ENCODE results near the gene OST4.

DNA sequence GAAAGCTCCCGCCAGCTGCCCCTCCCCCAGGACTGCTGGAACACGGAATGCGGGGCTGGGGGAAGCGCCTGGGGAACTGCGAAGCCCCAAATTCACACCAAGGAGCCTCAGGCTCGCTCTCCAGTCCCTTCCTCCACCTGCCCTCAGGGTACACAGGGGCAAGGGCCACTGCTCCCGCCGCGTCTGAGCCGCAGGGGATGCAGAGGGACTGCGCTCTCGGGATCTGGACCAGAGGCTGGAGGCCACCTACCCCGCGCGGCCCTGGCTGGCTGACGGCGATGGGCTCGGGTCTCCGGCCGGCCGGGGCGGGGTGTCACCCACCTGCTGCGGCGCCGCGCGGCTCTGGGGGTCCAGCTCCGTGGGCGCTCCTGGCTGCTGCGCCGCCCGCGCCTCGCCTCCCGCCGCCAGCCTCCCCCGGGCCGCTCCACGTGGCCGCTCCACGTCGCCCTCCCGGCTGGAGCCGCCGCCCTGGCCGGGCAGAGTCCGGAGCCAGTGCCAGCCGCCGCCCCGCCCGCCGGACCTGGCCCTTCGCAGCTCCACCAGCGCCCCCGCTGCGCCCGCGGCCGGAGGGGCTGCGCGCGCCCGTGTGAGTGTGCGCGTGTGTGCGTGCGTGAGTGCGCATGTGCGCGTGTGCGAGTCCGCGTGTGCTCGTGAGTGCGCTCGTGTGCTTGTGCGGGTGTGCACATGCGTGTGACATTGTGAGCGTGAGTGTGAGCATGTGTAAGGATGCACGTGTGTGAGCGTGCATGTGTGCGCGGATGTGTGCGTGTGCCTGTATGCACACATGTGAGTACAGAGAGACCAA lies 47.3 kb upstream of the OST4 start, which contains the start of gene CGREF1:
- TF ChIP-seq POLR2A (IDR thresholded peaks at IDR 0.05; ENCODE audit: low read length) (no peak), GATA1 (IDR thresholded peaks at IDR 0.05; ENCODE audit: low read depth, low read length) (no peak)
